Breast epithelium (tissue), 4 donors: ENCODE results near the gene UBE4A. TPM values are rescaled to one million over a fixed set of nuclear protein-coding genes. Genes with fewer than 3 reads are reported as not detected.

Experiments used
- DNase-seq, 2 donors: peaks; one replicate each; pipeline ENCODE4 v3.0.0-alpha.2; 2019; ENCODE audit warnings: low spot score in 2 of 2
- H3K27ac ChIP-seq, 2 donors: fragments of 200-600 bp; sonication (generic) in 1 of 2; one replicate each; pipeline ENCODE4 v1.5.1; 2016 to 2019; ENCODE audit warnings: mild to moderate bottlenecking in 1 of 2
- H3K27me3 ChIP-seq, 2 donors: fragments of 200-600 bp; sonication (generic) in 1 of 2; one replicate each; pipeline versions ENCODE4 v1.5.1 to v1.6.0; 2017 to 2019; ENCODE audit warnings: control low read depth in 1 of 2, mild to moderate bottlenecking in 1 of 2
- H3K36me3 ChIP-seq: fragments of 200-600 bp; one replicate; pipeline ENCODE4 v1.5.1; 2019
- H3K4me1 ChIP-seq, 2 donors: fragments of 200-600 bp; sonication (generic); one replicate each; pipeline ENCODE4 v1.5.1; 2016 to 2019; ENCODE audit warnings: control low read depth in 1 of 2
- H3K4me3 ChIP-seq, 3 donors: fragments of 200-600 bp; sonication (generic); 1 replicate in 2 of 3; 2 replicates in 1 of 3; pipeline ENCODE4 v1.5.1; 2016 to 2019; ENCODE audit warnings: mild to moderate bottlenecking in 3 of 3, moderate library complexity in 2 of 3
- H3K9me3 ChIP-seq, 2 donors: fragments of 200-600 bp; sonication (generic) in 1 of 2; one replicate each; pipeline ENCODE4 v1.5.1; 2016 to 2019; ENCODE audit warnings: control low read depth in 1 of 2
- CTCF ChIP-seq, 3 donors: fragments of 450-650 bp; IDR thresholded peaks; one replicate each; pipeline ENCODE4 v1.5.1; 2016 to 2017; ENCODE audit warnings: antibody characterized with exemption in 3 of 3, mild to moderate bottlenecking in 3 of 3, moderate library complexity in 3 of 3
- POLR2A ChIP-seq: fragments of 450-650 bp; IDR thresholded peaks from one replicate; pipeline ENCODE4 v1.6.1; 2016; ENCODE audit warnings: antibody characterized with exemption, mild to moderate bottlenecking, moderate library complexity
- POLR2AphosphoS5 ChIP-seq, 3 donors: sonication (generic); formaldehyde crosslinking; IDR thresholded peaks; one replicate each; pipeline ENCODE4 v1.6.1; 2017; ENCODE audit warnings: antibody characterized with exemption in 3 of 3
- intact Hi-C: fragments of 100-400 bp; cut with DNase I; formaldehyde crosslinking; loops from one replicate; pipeline ENCODE4 v1.15.1; 2023; ENCODE audit warnings: low total_unique reads
- total RNA-seq, 3 donors: library from RNA; depleted of rRNA; stranded (reverse); fragments of >200 nt; gene quantifications; one replicate each; pipeline ENCODE4 v1.1.0, GENCODE V29; 2016

UBE4A gene
- total RNA-seq, 3 donors from 2014 or later: 39.0 to 51.5 (median 51.5) TPM

DNA sequence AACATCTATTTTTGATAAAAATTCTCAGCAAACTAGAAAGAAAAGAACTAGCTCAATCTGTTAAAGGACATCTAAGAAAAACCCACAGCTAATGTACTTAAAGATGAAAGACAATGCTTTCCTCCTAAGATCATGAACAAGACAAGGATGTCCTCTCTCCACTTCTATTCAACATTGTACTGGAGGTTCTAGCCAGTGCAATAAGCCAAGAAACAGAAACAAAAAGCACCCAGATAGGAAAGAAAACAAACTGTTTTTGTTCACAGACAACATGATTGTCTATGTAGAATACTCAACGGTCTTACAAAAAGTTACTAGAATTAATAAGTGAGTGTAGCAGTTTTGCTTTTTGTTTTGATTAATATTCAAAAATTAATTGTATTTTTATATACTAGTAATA, 24.7 kb upstream of the UBE4A start:
- intact Hi-C loops: no loop called here
- TF ChIP-seq CTCF (IDR thresholded peaks at IDR 0.05) (no peak), POLR2A (no peak), POLR2AphosphoS5 (IDR thresholded peaks at IDR 0.05) (no peak)
- Histone ChIP-seq H3K4me1 (no peaks in the 10 kb centered on the region), H3K9me3 (no peaks in the 10 kb centered on the region), H3K27ac (no peak overlapping the region), H3K4me3 (no peak overlapping the region), H3K27me3 (no peaks in the 10 kb centered on the region), H3K36me3 (no peaks in the 10 kb centered on the region)
- no peak for DNase-seq

- H3K27ac ChIP-seq: no peak overlapping the region
- H3K4me3 ChIP-seq: no peak overlapping the region
- H3K4me1 ChIP-seq: no peaks in the 10 kb centered on the region
- peak in 1 of 2 donors; percentile 22 for DNase-seq
- intact Hi-C loops: no loop called here
- H3K9me3 ChIP-seq: no peaks in the 10 kb centered on the region
- H3K27me3 ChIP-seq: peaks cover 0 to 4% of the 10 kb centered on the region in 2 donors
- TF ChIP-seq POLR2A (no peak), POLR2AphosphoS5 (IDR thresholded peaks at IDR 0.05) (no peak), CTCF (IDR thresholded peaks at IDR 0.05) (no peak)
- no peaks in the 10 kb centered on the region for H3K36me3 ChIP-seq
Observed at GRCh38 chr11:118338637-118339061, 20.8 kb upstream of the UBE4A start.

DNA sequence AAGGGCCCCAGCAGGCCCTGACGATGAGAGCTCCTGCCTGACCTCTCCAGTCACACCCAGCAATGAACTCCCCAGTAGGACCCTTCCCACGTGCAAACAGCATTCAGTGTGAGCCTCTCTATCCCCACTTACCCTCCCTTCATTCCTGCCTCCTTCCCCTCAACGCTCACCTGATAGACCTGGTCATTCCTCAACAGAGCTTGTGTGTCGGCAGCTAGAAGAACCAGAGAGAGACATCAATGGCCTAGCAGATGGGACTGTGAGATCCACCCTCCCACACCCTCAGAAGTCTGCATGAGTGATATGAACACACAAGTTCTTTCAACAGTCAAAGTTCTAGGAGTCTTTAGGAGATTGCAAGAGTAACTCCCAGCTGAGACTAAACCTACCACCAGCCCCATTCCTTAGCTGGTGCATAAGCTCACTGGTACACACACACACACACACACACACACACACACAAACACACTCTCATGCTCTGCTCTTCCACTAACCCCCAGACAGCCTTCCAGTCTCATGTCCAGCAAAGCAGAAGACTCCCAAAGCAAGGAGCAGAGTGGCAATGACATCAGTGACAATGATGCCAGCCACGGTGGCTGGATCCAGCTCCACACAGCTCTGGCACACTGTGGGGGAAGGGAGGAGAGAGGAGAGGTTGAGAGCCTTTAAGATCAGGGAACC, 20.0 kb upstream of the UBE4A start:
- TF ChIP-seq CTCF (IDR thresholded peaks at IDR 0.05) (no peak), POLR2A (no peak), POLR2AphosphoS5 (IDR thresholded peaks at IDR 0.05) (no peak)
- no peak for DNase-seq
- H3K27me3 ChIP-seq: peaks cover 0 to 4% of the 10 kb centered on the region in 2 donors
- H3K27ac ChIP-seq: no peak overlapping the region
- H3K9me3 ChIP-seq: no peaks in the 10 kb centered on the region
- H3K4me3 ChIP-seq: no peak overlapping the region
- intact Hi-C loops: no loop called here
- no peaks in the 10 kb centered on the region for H3K4me1 ChIP-seq
- H3K36me3 ChIP-seq: no peaks in the 10 kb centered on the region

GRCh38 chr11:118340449-118340848, 19.0 kb upstream of the UBE4A start:
- DNase-seq: no peak
- Histone ChIP-seq H3K4me1 (no peaks in the 10 kb centered on the region), H3K27ac (no peak overlapping the region), H3K4me3 (no peak overlapping the region), H3K27me3 (peaks cover 0 to 4% of the 10 kb centered on the region in 2 donors), H3K9me3 (no peaks in the 10 kb centered on the region), H3K36me3 (no peaks in the 10 kb centered on the region)
- TF ChIP-seq CTCF (IDR thresholded peaks at IDR 0.05): no peak
- no peak for TF ChIP-seq POLR2AphosphoS5 (IDR thresholded peaks at IDR 0.05)
- TF ChIP-seq POLR2A: no peak
- intact Hi-C loops: no loop called here

DNA sequence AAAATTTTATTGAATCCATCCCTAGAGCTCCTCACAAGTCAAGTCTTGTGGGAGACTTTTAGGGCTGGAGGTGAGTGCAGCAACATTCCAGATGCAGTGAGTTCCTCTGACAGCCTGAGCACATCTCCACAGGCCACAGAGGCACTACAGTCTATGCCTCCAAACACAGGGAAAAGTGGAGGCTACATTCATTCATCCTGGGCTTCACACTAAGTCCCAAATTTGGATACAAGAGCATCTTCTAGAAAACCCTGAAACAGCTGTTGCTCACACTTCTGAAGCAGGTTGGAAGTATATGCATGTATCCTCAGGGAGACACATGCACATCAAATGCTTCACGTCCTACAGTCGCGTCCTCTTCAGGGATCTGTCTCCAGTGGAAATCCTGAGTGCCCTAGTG, 18.1 kb upstream of the UBE4A start:
- DNase-seq: no peak
- no peaks in the 10 kb centered on the region for H3K36me3 ChIP-seq
- TF ChIP-seq POLR2AphosphoS5 (IDR thresholded peaks at IDR 0.05) (no peak), POLR2A (no peak), CTCF (IDR thresholded peaks at IDR 0.05) (no peak)
- no peak overlapping the region for H3K27ac ChIP-seq
- intact Hi-C loops: no loop called here
- H3K4me3 ChIP-seq: peak overlapping the region in 1 of 3 donors; percentile 20
- H3K27me3 ChIP-seq: peaks cover 0 to 4% of the 10 kb centered on the region in 2 donors
- no peaks in the 10 kb centered on the region for H3K4me1 ChIP-seq
- H3K9me3 ChIP-seq: no peaks in the 10 kb centered on the region
